HEK293 (cell line): Measurements from ENCODE around the gene NCL.

Experiments
- CTCF ChIA-PET: fragments of 350-600 bp; formaldehyde crosslinking; extraction: SDS; loops from one replicate; lab custom pipeline; 2021; ENCODE audit warnings: antibody characterized with exemption; lab: Yijun Ruan, JAX
- POLR2A ChIA-PET: fragments of 300-600 bp; formaldehyde crosslinking; extraction: SDS; loops from one replicate; lab custom pipeline; 2020; ENCODE audit warnings: antibody characterized with exemption, inconsistent platforms; lab: Yijun Ruan, JAX
- H3K27ac ChIP-seq: fragments of 200-500 bp; sonication (Bioruptor generic); 2 replicates; pipeline ENCODE4 v1.5.1; 2014; ENCODE audit warnings: low read depth, low read length, control low read depth, inconsistent platforms; ENCODE audit errors: extremely low read depth
- H3K36me3 ChIP-seq, 2 experiments: fragments of 200-500 bp in 1 of 2; sonication (Bioruptor generic) in 1 of 2; 1 replicate in 1 of 2; 2 replicates in 1 of 2; pipeline ENCODE4 v1.5.1; 2014 to 2017; ENCODE audit warnings: inconsistent platforms in 2 of 2, low read length in 2 of 2; ENCODE audit not compliant: control insufficient read depth in 2 of 2, insufficient read depth in 1 of 2
- H3K4me1 ChIP-seq: fragments of 200-500 bp; sonication (Bioruptor generic); 2 replicates; pipeline ENCODE4 v1.5.1; 2014; ENCODE audit warnings: mild to moderate bottlenecking, low read length, inconsistent platforms; ENCODE audit not compliant: control insufficient read depth, insufficient read depth
- H3K4me3 ChIP-seq: 2 replicates; pipeline ENCODE4 v1.5.1; 2011; ENCODE audit warnings: low read depth, mild to moderate bottlenecking, control low read depth, low read length, moderate library complexity
- H3K9me3 ChIP-seq: fragments of 200-500 bp; sonication (Bioruptor generic); 2 replicates; pipeline ENCODE4 v1.5.1; 2014; ENCODE audit warnings: low read depth, low read length, inconsistent platforms; ENCODE audit not compliant: control insufficient read depth, insufficient read depth
- EGR2 ChIP-seq: fragments of 450-650 bp; formaldehyde crosslinking; IDR thresholded peaks from 2 replicates; pipeline ENCODE4 v1.5.1; 2016; ENCODE audit warnings: low read depth, missing biosample characterization, missing genetic modification characterization
- KLF17 ChIP-seq: fragments of 450-650 bp; formaldehyde crosslinking; IDR thresholded peaks from 2 replicates; pipeline ENCODE4 v1.5.1; 2016; ENCODE audit warnings: missing biosample characterization, missing genetic modification characterization
- MYNN ChIP-seq: fragments of 450-650 bp; formaldehyde crosslinking; IDR thresholded peaks from 2 replicates; pipeline ENCODE4 v1.5.1; 2016; ENCODE audit warnings: missing biosample characterization, missing genetic modification characterization, borderline replicate concordance
- REST ChIP-seq: fragments of 450-650 bp; formaldehyde crosslinking; IDR thresholded peaks from 2 replicates; pipeline ENCODE4 v1.5.1; 2016; ENCODE audit warnings: missing biosample characterization, missing genetic modification characterization
- SP7 ChIP-seq: fragments of 450-650 bp; formaldehyde crosslinking; IDR thresholded peaks from 2 replicates; pipeline ENCODE4 v1.5.1; 2016; ENCODE audit warnings: missing biosample characterization, missing genetic modification characterization
- ZNF10 ChIP-seq: fragments of 450-650 bp; formaldehyde crosslinking; IDR thresholded peaks from 2 replicates; pipeline ENCODE4 v1.5.1; 2017; ENCODE audit warnings: missing biosample characterization, missing genetic modification characterization
- ZNF140 ChIP-seq: fragments of 450-650 bp; formaldehyde crosslinking; IDR thresholded peaks from 2 replicates; pipeline ENCODE4 v1.5.1; 2016; ENCODE audit warnings: missing biosample characterization, missing genetic modification characterization
- ZNF211 ChIP-seq: fragments of 450-650 bp; formaldehyde crosslinking; IDR thresholded peaks from 2 replicates; pipeline ENCODE4 v1.5.1; 2016; ENCODE audit warnings: low read depth, missing biosample characterization, missing genetic modification characterization
- ZNF214 ChIP-seq: fragments of 450-650 bp; formaldehyde crosslinking; IDR thresholded peaks from 2 replicates; pipeline ENCODE4 v1.5.1; 2017; ENCODE audit warnings: missing biosample characterization, mild to moderate bottlenecking, missing genetic modification characterization, borderline replicate concordance
- ZNF302 ChIP-seq: fragments of 450-650 bp; formaldehyde crosslinking; IDR thresholded peaks from 2 replicates; pipeline ENCODE4 v1.5.1; 2016; ENCODE audit warnings: missing biosample characterization, missing genetic modification characterization, low read depth
- ZNF404 ChIP-seq: fragments of 450-650 bp; formaldehyde crosslinking; IDR thresholded peaks from 2 replicates; pipeline ENCODE4 v1.5.1; 2017; ENCODE audit warnings: missing biosample characterization, missing genetic modification characterization
- ZNF585B ChIP-seq: fragments of 450-650 bp; formaldehyde crosslinking; IDR thresholded peaks from 2 replicates; pipeline ENCODE4 v1.5.1; 2016; ENCODE audit warnings: missing biosample characterization, missing genetic modification characterization
- ZNF621 ChIP-seq: fragments of 450-650 bp; formaldehyde crosslinking; IDR thresholded peaks from 2 replicates; pipeline ENCODE4 v1.5.1; 2017; ENCODE audit warnings: missing biosample characterization, missing genetic modification characterization
- ZNF701 ChIP-seq: fragments of 450-650 bp; formaldehyde crosslinking; IDR thresholded peaks from 2 replicates; pipeline ENCODE4 v1.5.1; 2016; ENCODE audit warnings: missing biosample characterization, missing genetic modification characterization
- ZNF707 ChIP-seq: fragments of 450-650 bp; formaldehyde crosslinking; IDR thresholded peaks from 2 replicates; pipeline ENCODE4 v1.5.1; 2016; ENCODE audit warnings: missing biosample characterization, missing genetic modification characterization
- ZNF837 ChIP-seq: fragments of 450-650 bp; formaldehyde crosslinking; IDR thresholded peaks from 2 replicates; pipeline ENCODE4 v1.5.1; 2016; ENCODE audit warnings: missing biosample characterization, missing genetic modification characterization
- ZSCAN16 ChIP-seq: fragments of 450-650 bp; formaldehyde crosslinking; IDR thresholded peaks from 2 replicates; pipeline ENCODE4 v1.5.1; 2016; ENCODE audit warnings: missing biosample characterization, missing genetic modification characterization
- ZSCAN4 ChIP-seq: fragments of 450-650 bp; formaldehyde crosslinking; IDR thresholded peaks from 2 replicates; pipeline ENCODE4 v1.5.1; 2017; ENCODE audit warnings: missing biosample characterization, missing genetic modification characterization
- ZXDB ChIP-seq: fragments of 450-650 bp; formaldehyde crosslinking; IDR thresholded peaks from 2 replicates; pipeline ENCODE4 v1.5.1; 2016; ENCODE audit warnings: missing biosample characterization, missing genetic modification characterization
- TF ChIP-seq, protein P1 (sequence below): fragments of 450-650 bp; formaldehyde crosslinking; IDR thresholded peaks from 2 replicates; pipeline ENCODE4 v1.5.1; 2016; ENCODE audit warnings: missing biosample characterization, missing genetic modification characterization
- TF ChIP-seq, protein P2 (sequence below): fragments of 450-650 bp; formaldehyde crosslinking; IDR thresholded peaks from 2 replicates; pipeline ENCODE4 v1.5.1; 2016; ENCODE audit warnings: missing biosample characterization, missing genetic modification characterization
- TF ChIP-seq, protein P3 (sequence below): fragments of 450-650 bp; formaldehyde crosslinking; IDR thresholded peaks from 2 replicates; pipeline ENCODE4 v1.5.1; 2016; ENCODE audit warnings: missing biosample characterization, missing genetic modification characterization

Gene NCL

GRCh38 chr2:231458368-231458767 is 5.9 kb downstream of the NCL start:
- ChIA-PET POLR2A (interaction anchor here (1.5 kb wide), 1 partner anchor 8 kb away, joined by 3 read pairs; no protein-coding TSS in a partner anchor), CTCF (interaction anchor here (1.1 to 1.9 kb wide), 2 partner anchors 22 to 100 kb away, joined by 3 to 6 read pairs; no protein-coding TSS in a partner anchor)
- peaks cover 82 to 100% of the 10 kb centered on the region in 2 experiments for H3K36me3 ChIP-seq
- TF ChIP-seq ZNF707 (tag by site-specific recombination) (no peak), ZSCAN4 (tag by site-specific recombination) (no peak), ZNF302 (no peak)
- H3K4me1 ChIP-seq = no peaks in the 10 kb centered on the region
- no peaks in the 10 kb centered on the region for H3K9me3 ChIP-seq
- no peak overlapping the region for H3K27ac ChIP-seq
- H3K4me3 ChIP-seq = no peak overlapping the region

- ChIA-PET POLR2A (interaction anchor here (1.0 to 1.5 kb wide), 2 partner anchors 9 to 57 kb away, joined by 3 read pairs; no protein-coding TSS in a partner anchor), CTCF (interaction anchor here (0.6 to 1.9 kb wide), 6 partner anchors 44 to 313 kb away, joined by 3 to 6 read pairs (median 4); no protein-coding TSS in a partner anchor)
- Histone ChIP-seq H3K27ac (no peak overlapping the region), H3K4me3 (no peak overlapping the region), H3K36me3 (peaks cover 79 to 97% of the 10 kb centered on the region in 2 experiments), H3K4me1 (no peaks in the 10 kb centered on the region), H3K9me3 (no peaks in the 10 kb centered on the region)
- TF ChIP-seq ZXDB (tag by site-specific recombination) = no peak
- TF ChIP-seq SP7 (tag by site-specific recombination) = no peak
- TF ChIP-seq ZNF214 (tag by site-specific recombination) = no peak
- no peak for TF ChIP-seq ZNF701 (tag by site-specific recombination)
- no peak for TF ChIP-seq ZNF585B (tag by site-specific recombination)
- no peak for TF ChIP-seq ZNF140 (tag by site-specific recombination)
- TF ChIP-seq MYNN (tag by site-specific recombination) = no peak
- TF ChIP-seq ZNF10 (tag by site-specific recombination) = no peak
- TF ChIP-seq, protein P1, sequence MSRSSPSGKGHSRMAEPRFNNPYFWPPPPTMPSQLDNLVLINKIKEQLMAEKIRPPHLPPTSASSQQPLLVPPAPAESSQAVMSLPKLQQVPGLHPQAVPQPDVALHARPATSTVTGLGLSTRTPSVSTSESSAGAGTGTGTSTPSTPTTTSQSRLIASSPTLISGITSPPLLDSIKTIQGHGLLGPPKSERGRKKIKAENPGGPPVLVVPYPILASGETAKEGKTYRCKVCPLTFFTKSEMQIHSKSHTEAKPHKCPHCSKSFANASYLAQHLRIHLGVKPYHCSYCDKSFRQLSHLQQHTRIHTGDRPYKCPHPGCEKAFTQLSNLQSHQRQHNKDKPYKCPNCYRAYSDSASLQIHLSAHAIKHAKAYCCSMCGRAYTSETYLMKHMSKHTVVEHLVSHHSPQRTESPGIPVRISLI (tag by site-specific recombination) = no peak
- TF ChIP-seq, protein P2, sequence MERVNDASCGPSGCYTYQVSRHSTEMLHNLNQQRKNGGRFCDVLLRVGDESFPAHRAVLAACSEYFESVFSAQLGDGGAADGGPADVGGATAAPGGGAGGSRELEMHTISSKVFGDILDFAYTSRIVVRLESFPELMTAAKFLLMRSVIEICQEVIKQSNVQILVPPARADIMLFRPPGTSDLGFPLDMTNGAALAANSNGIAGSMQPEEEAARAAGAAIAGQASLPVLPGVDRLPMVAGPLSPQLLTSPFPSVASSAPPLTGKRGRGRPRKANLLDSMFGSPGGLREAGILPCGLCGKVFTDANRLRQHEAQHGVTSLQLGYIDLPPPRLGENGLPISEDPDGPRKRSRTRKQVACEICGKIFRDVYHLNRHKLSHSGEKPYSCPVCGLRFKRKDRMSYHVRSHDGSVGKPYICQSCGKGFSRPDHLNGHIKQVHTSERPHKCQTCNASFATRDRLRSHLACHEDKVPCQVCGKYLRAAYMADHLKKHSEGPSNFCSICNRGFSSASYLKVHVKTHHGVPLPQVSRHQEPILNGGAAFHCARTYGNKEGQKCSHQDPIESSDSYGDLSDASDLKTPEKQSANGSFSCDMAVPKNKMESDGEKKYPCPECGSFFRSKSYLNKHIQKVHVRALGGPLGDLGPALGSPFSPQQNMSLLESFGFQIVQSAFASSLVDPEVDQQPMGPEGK (tag by site-specific recombination) = no peak
- no peak for TF ChIP-seq ZNF837 (tag by site-specific recombination)
- no peak for TF ChIP-seq ZNF621
Measured at GRCh38 chr2:231457101-231457500, 7.2 kb downstream of the NCL start.

DNA sequence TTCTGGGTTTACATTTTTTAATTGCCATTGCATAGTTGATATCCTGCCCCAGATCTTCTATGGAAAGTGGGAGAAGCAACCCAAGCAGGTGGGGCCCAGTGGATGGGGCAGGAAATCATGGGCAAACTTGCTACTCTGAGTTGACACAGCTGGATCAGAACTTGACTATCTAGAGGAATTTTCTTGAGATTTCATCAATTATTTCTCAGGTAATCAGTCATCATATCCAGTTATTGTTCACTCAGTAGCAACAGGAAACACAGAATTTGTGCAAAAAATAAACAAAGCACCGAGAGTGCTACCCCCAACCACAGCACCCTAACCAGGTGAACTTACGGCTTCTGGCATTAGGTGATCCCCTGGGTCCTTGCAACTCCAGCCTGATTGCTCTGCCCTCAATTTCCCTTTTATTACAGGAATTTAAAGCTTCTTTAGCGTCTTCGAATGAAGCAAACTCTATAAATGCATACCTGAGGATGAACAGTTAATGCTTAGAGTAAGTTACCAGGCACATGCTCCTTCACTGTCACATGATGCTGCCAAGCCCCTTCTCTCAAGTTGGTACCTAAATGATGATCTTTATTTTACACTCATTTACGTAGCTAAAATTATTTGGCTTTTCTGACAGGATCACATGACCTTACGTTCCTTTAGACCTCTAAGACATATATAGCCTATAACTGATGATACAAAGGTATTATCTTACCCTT is 7.8 kb downstream of the NCL start:
- peaks cover 74 to 96% of the 10 kb centered on the region in 2 experiments for H3K36me3 ChIP-seq
- no peak overlapping the region for H3K4me3 ChIP-seq
- POLR2A ChIA-PET = interaction anchor here (1.0 to 8.6 kb wide), 2 partner anchors 8 to 57 kb away, joined by 3 to 119 read pairs; partner anchors contain the start of gene NCL
- CTCF ChIA-PET = interaction anchor here (0.6 to 1.2 kb wide), 4 partner anchors 41 to 312 kb away, joined by 3 read pairs; no protein-coding TSS in a partner anchor
- no peaks in the 10 kb centered on the region for H3K9me3 ChIP-seq
- H3K4me1 ChIP-seq = no peaks in the 10 kb centered on the region
- H3K27ac ChIP-seq = no peak overlapping the region
- TF ChIP-seq KLF17 (no peak), REST (no peak), EGR2 (tag by site-specific recombination) (no peak), ZNF404 (no peak), ZSCAN16 (no peak), ZNF211 (tag by site-specific recombination) (no peak)
- TF ChIP-seq, protein P3, sequence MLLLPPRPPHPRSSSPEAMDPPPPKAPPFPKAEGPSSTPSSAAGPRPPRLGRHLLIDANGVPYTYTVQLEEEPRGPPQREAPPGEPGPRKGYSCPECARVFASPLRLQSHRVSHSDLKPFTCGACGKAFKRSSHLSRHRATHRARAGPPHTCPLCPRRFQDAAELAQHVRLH (tag by site-specific recombination) = no peak
